ENCODE results near the gene ZNF554.

The ZNF554 gene

DNA sequence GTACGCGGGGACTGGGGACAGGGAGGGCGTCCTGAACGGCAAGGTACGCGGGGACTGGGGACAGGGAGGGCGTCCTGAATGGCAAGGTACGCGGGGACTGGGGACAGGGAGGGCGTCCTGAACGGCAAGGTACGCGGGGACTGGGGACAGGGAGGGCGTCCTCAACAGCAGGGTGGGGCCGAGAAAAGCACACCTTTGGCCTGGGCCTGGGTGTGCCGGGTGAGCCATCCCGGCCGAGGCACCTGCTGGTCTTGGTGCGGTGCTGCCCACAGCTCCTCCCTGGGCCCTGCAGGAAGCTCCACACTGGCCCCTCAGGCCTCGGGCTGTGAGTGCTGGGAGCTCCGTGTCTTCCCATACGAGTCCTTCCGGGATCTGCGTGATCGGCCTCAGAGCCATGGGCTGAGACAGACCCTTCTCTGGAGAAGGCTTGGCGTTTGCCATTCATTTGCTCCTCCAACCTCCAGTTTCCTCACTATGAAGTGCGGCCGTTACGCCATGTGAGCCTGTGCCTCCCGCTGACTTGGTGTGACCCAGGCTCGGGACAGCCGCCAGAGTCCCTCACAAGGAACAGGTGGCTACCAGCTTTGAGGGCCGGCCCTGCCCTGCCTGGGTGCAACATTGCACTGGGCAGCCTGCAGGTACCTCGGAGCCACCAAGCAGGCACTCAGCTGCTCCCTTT is 7.8 kb upstream of the ZNF554 start:
- no peak for TF ChIP-seq SIN3A (IDR thresholded peaks at IDR 0.05; ENCODE audit: borderline replicate concordance, insufficient read depth, low read length)

DNA sequence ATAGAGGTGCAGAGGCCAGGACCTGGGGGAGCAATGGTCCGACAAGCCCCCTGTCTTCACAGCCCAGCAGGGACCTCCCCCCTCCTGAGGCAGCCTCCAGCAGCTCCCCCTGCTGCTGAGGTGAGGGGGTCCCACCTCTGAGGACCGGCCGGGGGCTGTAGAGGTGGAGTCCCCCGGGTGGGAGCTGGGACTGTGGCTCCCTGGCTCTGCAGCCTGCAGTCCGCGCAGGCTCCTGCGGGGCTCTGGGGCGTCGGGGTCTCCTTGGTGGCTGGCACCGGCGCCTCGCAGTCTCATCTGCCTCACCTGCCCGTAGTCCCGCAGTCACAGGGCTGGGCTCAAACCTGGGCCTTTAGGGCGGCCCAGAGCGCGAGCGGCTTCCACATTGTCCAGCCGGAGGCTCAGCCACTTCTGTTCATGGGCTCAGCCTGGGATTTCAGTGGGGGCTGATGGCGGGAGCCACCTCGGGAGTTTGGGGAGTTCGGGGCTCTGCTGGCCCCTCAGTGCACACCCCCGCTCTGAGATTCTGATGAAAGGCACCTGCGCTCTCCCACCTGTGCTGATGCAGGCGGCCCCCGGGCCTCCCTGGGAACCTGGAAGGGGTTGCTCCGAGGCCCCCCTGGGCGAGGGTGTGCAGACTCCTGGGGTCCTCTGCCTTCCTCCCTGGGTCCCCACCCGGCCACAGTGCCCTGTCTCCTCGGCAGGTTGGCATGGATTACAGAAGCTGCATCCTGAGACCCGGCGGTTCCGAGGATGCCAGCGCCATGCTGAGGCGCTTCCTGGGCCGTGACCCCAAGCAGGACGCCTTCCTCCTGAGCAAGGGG is 7.0 kb upstream of the ZNF554 start:
- no peak for TF ChIP-seq REST (IDR thresholded peaks at IDR 0.05; ENCODE audit: insufficient read depth in 1 of 2, low read depth in 2 of 2, low read length in 2 of 2)
- no peak for TF ChIP-seq TAF1 (IDR thresholded peaks at IDR 0.05; ENCODE audit: borderline replicate concordance, insufficient read depth, low read length)
- TF ChIP-seq SIN3A (IDR thresholded peaks at IDR 0.05; ENCODE audit: borderline replicate concordance, insufficient read depth, low read length): no peak
- no peak for TF ChIP-seq FOXP2 (optimal IDR thresholded peaks at IDR 0.05; ENCODE audit: borderline replicate concordance, extremely low read depth, extremely low read length, insufficient read depth)
- TF ChIP-seq POLR2AphosphoS5 (IDR thresholded peaks at IDR 0.05; ENCODE audit: low read depth, low read length): no peak

DNA sequence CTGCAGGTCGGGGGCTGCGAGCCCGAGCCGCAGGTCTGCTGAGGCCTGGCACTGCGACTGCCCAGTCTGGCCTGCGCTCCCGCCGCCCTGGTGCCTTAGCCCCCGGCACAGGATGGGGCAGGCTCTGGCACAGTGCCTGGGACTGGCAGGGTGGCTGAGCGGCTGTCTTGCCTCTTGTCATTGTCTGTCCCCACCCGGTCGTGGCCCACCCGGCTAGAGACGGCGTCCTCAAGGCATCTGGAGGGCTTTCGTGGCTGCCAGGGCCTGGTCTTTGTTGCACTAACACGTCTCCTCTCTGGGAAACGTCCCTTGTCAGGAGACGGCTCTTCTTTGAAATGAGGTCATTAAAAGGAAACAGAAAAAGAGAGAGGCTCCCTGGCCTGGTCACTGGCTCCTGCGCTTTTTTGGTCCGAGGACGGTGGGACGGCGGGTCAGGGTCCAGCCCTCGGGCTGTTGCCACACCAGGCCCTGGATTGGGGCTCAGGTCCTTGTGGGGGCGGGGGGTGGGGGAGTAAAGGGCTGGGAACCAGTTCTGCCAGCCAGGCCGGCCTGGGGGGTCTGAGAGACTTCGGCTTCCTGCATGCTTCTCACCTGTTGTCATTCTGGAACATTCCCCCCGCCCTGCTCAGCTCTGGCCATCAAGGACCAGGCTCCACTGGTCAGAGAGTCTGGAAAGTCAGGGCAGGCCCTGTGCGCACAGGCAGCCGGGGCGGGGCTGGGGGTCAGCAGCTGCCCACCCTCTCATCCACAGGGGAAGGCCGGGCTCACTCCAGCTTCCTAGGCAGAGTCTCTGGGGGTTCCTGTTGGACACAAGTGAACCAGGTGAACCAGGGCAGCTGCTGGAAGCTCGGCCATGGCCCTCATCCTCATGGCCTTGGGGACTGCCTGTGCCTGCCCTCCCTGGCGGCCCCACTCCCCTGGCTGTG is 6.2 kb upstream of the ZNF554 start:
- TF ChIP-seq REST (IDR thresholded peaks at IDR 0.05; ENCODE audit: insufficient read depth in 1 of 2, low read depth in 2 of 2, low read length in 2 of 2) (no peak), FOXP2 (optimal IDR thresholded peaks at IDR 0.05; ENCODE audit: borderline replicate concordance, extremely low read depth, extremely low read length, insufficient read depth) (no peak), POLR2AphosphoS5 (IDR thresholded peaks at IDR 0.05; ENCODE audit: low read depth, low read length) (no peak)

DNA sequence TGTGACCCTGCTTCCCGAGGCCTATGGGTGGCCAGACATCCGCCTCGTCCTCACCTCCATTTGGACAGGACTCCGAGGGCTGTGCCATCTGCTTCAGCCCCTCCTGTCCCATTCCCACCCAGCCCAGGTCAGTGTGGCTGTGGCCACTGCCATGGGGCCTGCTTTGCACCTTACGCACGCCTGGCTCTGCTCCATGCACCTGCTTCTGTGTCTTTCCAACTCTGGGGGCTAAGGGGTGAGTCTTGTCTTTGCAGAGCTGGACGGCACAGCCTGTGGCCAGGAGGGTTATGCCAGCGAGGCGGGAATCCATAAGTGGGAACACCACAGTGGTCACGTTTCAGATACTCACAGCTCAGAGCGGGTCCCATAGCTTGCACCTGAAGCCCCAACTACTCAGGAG is 5.2 kb upstream of the ZNF554 start:
- TF ChIP-seq POLR2AphosphoS5 (IDR thresholded peaks at IDR 0.05; ENCODE audit: low read depth, low read length) (no peak), TAF1 (IDR thresholded peaks at IDR 0.05; ENCODE audit: borderline replicate concordance, insufficient read depth, low read length) (no peak), SIN3A (IDR thresholded peaks at IDR 0.05; ENCODE audit: borderline replicate concordance, insufficient read depth, low read length) (no peak), REST (IDR thresholded peaks at IDR 0.05; ENCODE audit: insufficient read depth in 1 of 2, low read depth in 2 of 2, low read length in 2 of 2) (no peak), FOXP2 (optimal IDR thresholded peaks at IDR 0.05; ENCODE audit: borderline replicate concordance, extremely low read depth, extremely low read length, insufficient read depth) (no peak)

GRCh38 chr19:2815191-2815614 is 4.5 kb upstream of the ZNF554 start:
- TF ChIP-seq POLR2AphosphoS5 (IDR thresholded peaks at IDR 0.05; ENCODE audit: low read depth, low read length): no peak
- no peak for TF ChIP-seq REST (IDR thresholded peaks at IDR 0.05; ENCODE audit: insufficient read depth in 1 of 2, low read depth in 2 of 2, low read length in 2 of 2)
- no peak for TF ChIP-seq FOXP2 (optimal IDR thresholded peaks at IDR 0.05; ENCODE audit: borderline replicate concordance, extremely low read depth, extremely low read length, insufficient read depth)
- TF ChIP-seq SIN3A (IDR thresholded peaks at IDR 0.05; ENCODE audit: borderline replicate concordance, insufficient read depth, low read length): no peak
- TF ChIP-seq TAF1 (IDR thresholded peaks at IDR 0.05; ENCODE audit: borderline replicate concordance, insufficient read depth, low read length): no peak
